ENCODE data around the gene ZNF385A. TPM values are rescaled to one million over a fixed set of nuclear protein-coding genes. Genes with fewer than 3 reads are reported as not detected.

Gene ZNF385A
- total RNA-seq, 1 donor from 2014 or later, result 7.1 TPM

DNA sequence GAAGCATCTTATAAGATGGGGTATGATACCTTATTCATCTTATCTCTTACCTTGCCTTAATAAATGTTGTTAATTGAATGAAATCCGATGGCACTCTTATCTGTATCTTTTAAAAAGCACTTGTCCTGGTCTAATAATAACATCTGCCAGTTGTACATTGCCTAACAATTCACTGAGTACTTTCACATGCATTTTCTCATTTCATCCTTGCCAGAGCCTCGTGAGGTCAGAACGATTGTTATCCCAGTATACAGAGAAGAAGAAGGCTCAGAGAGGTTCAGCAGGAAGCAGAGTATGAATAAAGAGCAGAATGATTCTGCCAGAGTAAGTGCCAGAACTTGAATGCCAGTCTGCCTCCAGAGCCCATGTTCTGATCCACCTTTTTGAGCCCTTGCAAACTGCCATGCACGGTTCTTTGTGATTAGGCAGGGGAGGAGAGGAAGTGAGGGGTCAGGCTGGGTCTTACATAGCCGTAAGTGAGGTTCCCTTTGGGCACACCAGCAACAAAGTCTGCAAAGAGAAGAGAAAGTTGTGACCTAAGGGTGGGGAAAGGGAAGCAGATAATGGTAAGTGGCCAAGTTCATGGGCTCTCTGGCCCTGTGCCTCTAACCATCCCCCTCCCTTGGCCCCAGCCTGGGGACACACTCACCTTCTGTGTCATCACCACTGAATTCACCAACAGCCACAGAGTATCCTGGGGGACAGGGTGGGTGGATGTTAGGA, 22.8 kb upstream of the ZNF385A start:
- Histone ChIP-seq H3K36me3 (peaks cover 91% of the 10 kb centered on the region), H3K27me3 (ENCODE audit: low read depth) (no peaks in the 10 kb centered on the region), H3K4me1 (peaks cover 82% of the 10 kb centered on the region), H3K27ac (replicated peaks) (peak overlapping the region; percentile 82), H3K4me3 (peak overlapping the region; percentile 31), H3K9me3 (replicated peaks) (no peaks in the 10 kb centered on the region)
- TF ChIP-seq, protein P1, sequence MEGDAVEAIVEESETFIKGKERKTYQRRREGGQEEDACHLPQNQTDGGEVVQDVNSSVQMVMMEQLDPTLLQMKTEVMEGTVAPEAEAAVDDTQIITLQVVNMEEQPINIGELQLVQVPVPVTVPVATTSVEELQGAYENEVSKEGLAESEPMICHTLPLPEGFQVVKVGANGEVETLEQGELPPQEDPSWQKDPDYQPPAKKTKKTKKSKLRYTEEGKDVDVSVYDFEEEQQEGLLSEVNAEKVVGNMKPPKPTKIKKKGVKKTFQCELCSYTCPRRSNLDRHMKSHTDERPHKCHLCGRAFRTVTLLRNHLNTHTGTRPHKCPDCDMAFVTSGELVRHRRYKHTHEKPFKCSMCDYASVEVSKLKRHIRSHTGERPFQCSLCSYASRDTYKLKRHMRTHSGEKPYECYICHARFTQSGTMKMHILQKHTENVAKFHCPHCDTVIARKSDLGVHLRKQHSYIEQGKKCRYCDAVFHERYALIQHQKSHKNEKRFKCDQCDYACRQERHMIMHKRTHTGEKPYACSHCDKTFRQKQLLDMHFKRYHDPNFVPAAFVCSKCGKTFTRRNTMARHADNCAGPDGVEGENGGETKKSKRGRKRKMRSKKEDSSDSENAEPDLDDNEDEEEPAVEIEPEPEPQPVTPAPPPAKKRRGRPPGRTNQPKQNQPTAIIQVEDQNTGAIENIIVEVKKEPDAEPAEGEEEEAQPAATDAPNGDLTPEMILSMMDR (IDR thresholded peaks at IDR 0.05; ENCODE audit: borderline replicate concordance), result no peak
- intact Hi-C loops (cut with micrococcal nuclease), result no loop called here
- no peak for DNase-seq

DNA sequence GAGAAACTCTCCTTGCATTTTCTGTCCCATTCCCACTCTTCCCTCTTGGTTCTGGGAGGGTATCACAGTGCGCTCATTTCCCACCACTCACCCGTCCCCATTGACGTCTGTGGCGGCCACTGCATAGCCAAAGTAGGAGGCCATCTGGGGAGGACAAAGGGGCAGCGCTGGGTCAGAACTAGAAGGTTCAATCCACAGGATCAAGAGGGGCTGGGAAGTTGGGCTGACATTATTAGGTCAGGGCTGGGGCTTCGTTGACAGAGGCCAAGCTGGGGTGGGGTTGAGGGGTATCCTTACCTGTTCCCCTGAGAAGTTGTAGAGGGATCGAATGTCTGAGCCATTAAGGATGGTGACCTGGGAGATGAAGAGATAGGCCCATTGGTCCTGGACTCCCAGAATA, 21.0 kb upstream of the ZNF385A start:
- Histone ChIP-seq H3K4me1 (peaks cover 64% of the 10 kb centered on the region), H3K27ac (replicated peaks) (no peak overlapping the region)
- intact Hi-C loops (cut with micrococcal nuclease), result no loop called here

DNA sequence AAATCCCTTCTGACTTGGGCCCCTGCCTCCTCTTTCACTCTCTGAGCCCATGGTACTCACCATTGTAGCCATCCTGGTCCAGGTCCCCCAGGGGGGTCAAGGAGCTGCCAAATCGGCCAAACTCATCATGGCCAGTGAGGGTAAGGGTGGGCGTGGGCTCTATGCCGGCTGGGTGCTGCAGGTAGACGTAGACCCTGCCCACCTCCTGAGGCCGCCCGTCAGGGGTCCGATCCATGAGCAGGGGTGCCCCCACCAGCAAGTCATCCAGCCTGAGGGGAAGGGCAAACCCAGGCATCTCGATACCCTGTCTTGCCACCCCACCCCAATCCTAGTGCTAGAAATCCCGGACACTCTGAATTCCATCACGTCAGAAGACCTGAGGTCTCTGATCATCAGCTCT, 20.6 kb upstream of the ZNF385A start:
- H3K4me3 ChIP-seq, result no peak overlapping the region
- H3K36me3 ChIP-seq, result peaks cover 99% of the 10 kb centered on the region
- DNase-seq, result no peak
- intact Hi-C loops (cut with micrococcal nuclease), result no loop called here
- H3K27me3 ChIP-seq (ENCODE audit: low read depth), result no peaks in the 10 kb centered on the region
- TF ChIP-seq, protein P1 (IDR thresholded peaks at IDR 0.05; ENCODE audit: borderline replicate concordance), result no peak
- H3K27ac ChIP-seq (replicated peaks), result peak overlapping the region; percentile 51
- H3K9me3 ChIP-seq (replicated peaks), result no peaks in the 10 kb centered on the region
- peaks cover 59% of the 10 kb centered on the region for H3K4me1 ChIP-seq

More for the DNA sequence above, 21.0 kb upstream of the ZNF385A start:
- no peak for DNase-seq
- peaks cover 99% of the 10 kb centered on the region for H3K36me3 ChIP-seq
- H3K27me3 ChIP-seq (ENCODE audit: low read depth), result no peaks in the 10 kb centered on the region
- H3K9me3 ChIP-seq (replicated peaks), result no peaks in the 10 kb centered on the region
- H3K4me3 ChIP-seq, result no peak overlapping the region
- TF ChIP-seq, protein P1 (IDR thresholded peaks at IDR 0.05; ENCODE audit: borderline replicate concordance), result no peak

DNA sequence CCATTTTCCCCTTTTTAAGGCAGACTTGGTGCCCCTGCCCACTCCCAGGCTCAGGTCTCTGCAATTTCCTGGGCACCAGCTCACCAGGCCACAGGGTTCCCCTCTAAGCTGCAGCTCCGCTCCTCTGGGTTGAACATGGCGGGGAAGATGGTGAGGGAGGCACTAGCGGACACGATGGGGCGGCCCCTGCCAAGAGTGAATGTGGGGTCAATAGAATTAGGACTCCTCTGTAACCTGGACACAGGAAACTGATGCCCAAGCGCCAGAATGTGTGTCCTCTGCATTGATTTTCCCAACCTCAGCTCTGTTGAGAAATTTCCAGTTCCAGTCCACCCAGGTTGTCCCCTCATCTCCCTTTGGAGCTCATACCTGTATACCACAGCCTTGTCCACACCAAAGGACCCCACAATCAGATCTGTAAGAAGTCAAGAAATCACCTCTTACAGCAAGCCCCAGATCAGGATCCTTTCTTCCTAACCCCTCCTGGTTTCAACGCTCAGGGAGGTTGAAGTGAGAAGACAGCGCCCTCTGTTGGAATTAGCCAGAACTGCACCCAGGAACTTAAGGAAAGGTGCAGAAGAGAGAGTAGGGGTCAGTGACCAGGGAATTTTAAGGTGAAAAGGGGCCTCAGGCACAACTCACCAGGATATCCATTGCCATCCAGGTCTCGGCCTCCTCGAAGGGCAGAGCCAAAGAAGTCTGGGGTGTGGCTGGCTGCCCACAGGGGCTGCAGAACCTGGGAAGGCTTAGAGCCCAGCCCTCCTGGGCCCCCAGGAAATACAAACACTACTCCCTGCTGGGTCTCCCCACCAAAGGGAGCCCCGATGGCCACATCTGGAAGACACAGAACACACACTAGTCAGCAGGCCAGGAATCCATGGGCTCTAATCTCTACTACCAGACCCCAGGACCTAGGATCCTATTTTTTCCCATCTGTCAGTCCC, 19.8 kb upstream of the ZNF385A start:
- Histone ChIP-seq H3K27ac (replicated peaks) (peak overlapping the region; percentile 51), H3K9me3 (replicated peaks) (no peaks in the 10 kb centered on the region), H3K4me1 (peaks cover 52% of the 10 kb centered on the region), H3K4me3 (no peak overlapping the region), H3K36me3 (peaks cover 100% of the 10 kb centered on the region), H3K27me3 (ENCODE audit: low read depth) (no peaks in the 10 kb centered on the region)
- DNase-seq, result no peak
- TF ChIP-seq, protein P1 (IDR thresholded peaks at IDR 0.05; ENCODE audit: borderline replicate concordance), result peak; percentile 95
- intact Hi-C loops (cut with micrococcal nuclease), result no loop called here

DNA sequence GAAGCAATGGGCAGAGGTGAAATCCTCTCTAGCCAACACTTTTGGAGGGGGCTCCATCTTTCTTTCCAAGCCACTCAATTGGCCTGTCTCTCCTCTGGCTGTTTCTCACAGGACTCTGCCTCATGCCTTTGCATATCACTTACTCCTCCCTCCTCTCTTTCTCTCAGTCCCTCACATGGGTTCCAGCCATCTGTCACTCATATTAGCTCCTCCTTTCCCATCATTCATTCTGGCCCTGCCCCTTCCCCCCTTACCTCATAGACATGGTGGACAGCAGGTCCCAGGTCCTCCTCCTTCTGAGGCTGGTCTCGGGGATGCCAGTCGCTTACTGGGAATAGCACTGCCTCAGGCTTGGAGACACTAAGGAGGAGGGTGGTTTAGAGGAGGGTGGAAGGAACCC, 16.6 kb upstream of the ZNF385A start:
- TF ChIP-seq, protein P1 (IDR thresholded peaks at IDR 0.05; ENCODE audit: borderline replicate concordance), result no peak
- Histone ChIP-seq H3K27me3 (ENCODE audit: low read depth) (no peaks in the 10 kb centered on the region), H3K9me3 (replicated peaks) (no peaks in the 10 kb centered on the region), H3K4me1 (peaks cover 28% of the 10 kb centered on the region), H3K36me3 (peaks cover 100% of the 10 kb centered on the region), H3K27ac (replicated peaks) (peak overlapping the region; percentile 18), H3K4me3 (no peak overlapping the region)
- intact Hi-C loops (cut with micrococcal nuclease), result no loop called here
- no peak for DNase-seq

All from left ventricle myocardium inferior (tissue), 1 donor.